GM18511 (cell line): ENCODE results near the gene PACSIN2.
A peak's percentile ranks its signal among the peaks of the same experiment; 100 is the strongest.

Experiments
- ATAC-seq: cut with Tn5 transposase; IDR thresholded peaks from one replicate; pipeline ENCODE4 v1.9.1; 2021; ENCODE audit warnings: mild to moderate bottlenecking, moderate library complexity; ENCODE audit not compliant: unreplicated experiment

Gene PACSIN2

GRCh38 chr22:42866100-42866499 is 148.8 kb downstream of the PACSIN2 start:
- no peak for ATAC-seq

- no peak for ATAC-seq
Measured at GRCh38 chr22:42865536-42865935, 149.4 kb downstream of the PACSIN2 start.

GRCh38 chr22:42863349-42863961 is 151.5 kb downstream of the PACSIN2 start:
- ATAC-seq, result no peak

GRCh38 chr22:42862045-42862734 is 152.8 kb downstream of the PACSIN2 start:
- ATAC-seq, result no peak

- ATAC-seq, result no peak
Measured at GRCh38 chr22:42860968-42861367, 154.0 kb downstream of the PACSIN2 start.

- no peak for ATAC-seq
Measured at GRCh38 chr22:42857845-42858481, 157.0 kb downstream of the PACSIN2 start.

GRCh38 chr22:42856865-42857704 is 157.9 kb downstream of the PACSIN2 start, which contains the start of gene ARFGAP3:
ARFGAP3 (minus strand) TSS chr22:42857273; CDS start chr22:42857182, 91 bp downstream.
- peak; percentile 83 for ATAC-seq

- ATAC-seq, result peak; percentile 22
Measured at GRCh38 chr22:42856179-42856864, 158.6 kb downstream of the PACSIN2 start.

GRCh38 chr22:42855721-42856120 is 159.2 kb downstream of the PACSIN2 start:
- ATAC-seq, result no peak

GRCh38 chr22:42855211-42855610 is 159.7 kb downstream of the PACSIN2 start:
- no peak for ATAC-seq

- no peak for ATAC-seq
Measured at GRCh38 chr22:42848941-42849550, 165.9 kb downstream of the PACSIN2 start.

- no peak for ATAC-seq
Measured at GRCh38 chr22:42847110-42847509, 167.8 kb downstream of the PACSIN2 start.

- ATAC-seq, result no peak
Measured at GRCh38 chr22:42844756-42845155, 170.2 kb downstream of the PACSIN2 start.

- no peak for ATAC-seq
Measured at GRCh38 chr22:42842658-42843370, 172.1 kb downstream of the PACSIN2 start.

GRCh38 chr22:42841444-42841843 is 173.5 kb downstream of the PACSIN2 start:
- ATAC-seq, result no peak

GRCh38 chr22:42837556-42837955 is 177.4 kb downstream of the PACSIN2 start:
- ATAC-seq, result no peak

- no peak for ATAC-seq
Measured at GRCh38 chr22:42836026-42836425, 178.9 kb downstream of the PACSIN2 start.

GRCh38 chr22:42834177-42834949 is 180.6 kb downstream of the PACSIN2 start:
- no peak for ATAC-seq

GRCh38 chr22:42833104-42833503 is 181.8 kb downstream of the PACSIN2 start:
- ATAC-seq, result no peak
